HPDE6-E6E7 (cell line): ENCODE results near the gene APRT.
"Not testable (repeated sequence)": the region's sequence is repeated elsewhere in the genome, so short reads cannot be mapped to it uniquely, and the experiment has no call there.

ENCODE experiments used
- DNase-seq: peaks from one replicate; pipeline ENCODE4 v3.0.0; 2011; ENCODE audit warnings: missing footprints; ENCODE audit errors: extremely low spot score

The APRT gene

GRCh38 chr16:88842308-88842756, 30.6 kb upstream of the APRT start:
- DNase-seq, result no peak

- DNase-seq, result no peak
These were observed 30.0 kb upstream of the APRT start for GRCh38 chr16:88841521-88842307.

- DNase-seq, result no peak
These were observed 29.0 kb upstream of the APRT start for GRCh38 chr16:88840600-88841215.

- no peak for DNase-seq
These were observed 28.2 kb upstream of the APRT start for GRCh38 chr16:88839745-88840599.

- DNase-seq, result no peak
These were observed 27.4 kb upstream of the APRT start for GRCh38 chr16:88839026-88839529.

GRCh38 chr16:88838566-88838965, 26.8 kb upstream of the APRT start:
- DNase-seq, result no peak

- DNase-seq, result no peak
These were observed 26.1 kb upstream of the APRT start for GRCh38 chr16:88837806-88838205.

GRCh38 chr16:88836791-88837190, 25.1 kb upstream of the APRT start:
- DNase-seq, result no peak

GRCh38 chr16:88835818-88836217, 24.1 kb upstream of the APRT start:
- DNase-seq, result no peak

GRCh38 chr16:88835383-88835782, 23.7 kb upstream of the APRT start:
- no peak for DNase-seq

GRCh38 chr16:88834670-88835069, 22.9 kb upstream of the APRT start:
- DNase-seq, result no peak

- no peak for DNase-seq
These were observed 21.4 kb upstream of the APRT start for GRCh38 chr16:88833086-88833485.

- DNase-seq, result peak; percentile 85
These were observed 20.1 kb upstream of the APRT start for GRCh38 chr16:88831838-88832237.

GRCh38 chr16:88830783-88831182, 19.1 kb upstream of the APRT start:
- DNase-seq, result no peak

- no peak for DNase-seq
These were observed 18.5 kb upstream of the APRT start for GRCh38 chr16:88830258-88830657.

GRCh38 chr16:88828711-88829110, 17.0 kb upstream of the APRT start:
- DNase-seq, result no peak

GRCh38 chr16:88827727-88828126, 16.0 kb upstream of the APRT start:
- DNase-seq, result no peak

GRCh38 chr16:88826070-88826840, 14.5 kb upstream of the APRT start:
- no peak for DNase-seq

- DNase-seq, result no peak
These were observed 13.4 kb upstream of the APRT start for GRCh38 chr16:88825146-88825545.

- DNase-seq, result no peak
These were observed 12.7 kb upstream of the APRT start for GRCh38 chr16:88824256-88825077.

GRCh38 chr16:88823646-88824045, 11.9 kb upstream of the APRT start:
- not testable (repeated sequence) for DNase-seq
